NCI-H146 (cell line): ENCODE measurements around the gene MYO15B.
"Not testable (repeated sequence)": the region's sequence is repeated elsewhere in the genome, so short reads cannot be mapped to it uniquely, and the experiment has no call there.

Source experiments
- DNase-seq: peaks from one replicate; lab custom pipeline; 2025; lab: John Stamatoyannopoulos, UW

Gene MYO15B

DNA sequence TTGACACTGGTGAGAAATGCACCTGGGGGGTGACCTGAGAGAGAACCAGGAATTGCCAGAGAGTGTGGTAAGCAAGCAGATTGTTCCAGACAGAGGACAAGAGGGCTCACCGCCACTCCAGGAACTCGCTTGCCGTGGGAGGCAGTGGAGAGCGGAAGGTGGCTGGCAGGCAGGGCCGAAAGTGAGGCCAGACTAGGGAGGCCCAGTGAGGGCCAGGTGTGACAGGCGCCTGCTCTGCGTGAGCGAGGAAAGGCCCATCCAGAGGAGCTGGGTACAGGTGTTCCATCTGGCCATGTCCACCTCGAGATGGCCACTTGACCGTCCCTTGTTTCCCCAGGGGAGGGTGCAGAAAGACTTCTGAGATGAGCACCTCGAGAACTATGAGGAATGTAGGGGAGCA lies 11.9 kb upstream of the MYO15B start:
- no peak for DNase-seq

DNA sequence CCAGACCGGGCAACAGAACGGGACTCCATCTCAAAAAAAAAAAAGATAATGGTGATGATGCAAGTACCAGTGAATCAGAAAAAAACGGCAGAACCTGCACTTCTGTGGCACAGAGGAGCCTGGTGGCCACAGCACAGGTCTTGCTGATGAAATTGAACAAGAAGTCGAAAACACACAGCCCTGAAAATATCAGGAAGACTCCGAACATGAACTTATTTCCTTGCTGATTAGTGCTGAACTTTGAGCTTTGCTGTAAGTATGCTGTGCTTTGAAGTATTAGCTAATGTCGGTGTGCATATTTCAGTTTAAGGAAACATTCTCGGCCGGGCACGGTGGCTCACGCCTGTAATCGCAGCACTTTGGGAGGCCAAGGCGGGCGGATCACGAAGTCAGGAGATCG lies 10.9 kb upstream of the MYO15B start:
- no peak for DNase-seq

- not testable (repeated sequence) for DNase-seq
Observed at GRCh38 chr17:75581121-75581725, 6.4 kb upstream of the MYO15B start.

DNA sequence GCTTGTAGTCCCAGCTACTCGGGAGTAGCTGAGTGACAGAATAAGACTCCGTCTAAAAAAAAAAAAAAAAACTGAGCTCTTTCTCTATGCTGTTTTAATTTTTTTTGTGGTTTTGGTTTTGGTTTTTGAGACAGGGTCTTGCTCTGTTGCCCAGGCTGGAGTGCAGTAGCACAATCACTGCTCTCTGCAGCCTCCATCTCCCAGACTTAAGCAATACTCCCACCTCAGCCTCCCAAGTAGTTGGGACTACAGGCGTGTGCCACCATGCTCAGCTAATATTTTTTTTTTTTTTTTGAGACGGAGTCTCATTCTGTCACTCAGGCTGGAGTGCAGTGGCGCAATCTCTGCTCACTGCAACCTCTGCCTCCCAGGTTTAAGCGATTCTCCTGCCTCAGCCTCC lies 4.4 kb upstream of the MYO15B start:
- not testable (repeated sequence) for DNase-seq

DNA sequence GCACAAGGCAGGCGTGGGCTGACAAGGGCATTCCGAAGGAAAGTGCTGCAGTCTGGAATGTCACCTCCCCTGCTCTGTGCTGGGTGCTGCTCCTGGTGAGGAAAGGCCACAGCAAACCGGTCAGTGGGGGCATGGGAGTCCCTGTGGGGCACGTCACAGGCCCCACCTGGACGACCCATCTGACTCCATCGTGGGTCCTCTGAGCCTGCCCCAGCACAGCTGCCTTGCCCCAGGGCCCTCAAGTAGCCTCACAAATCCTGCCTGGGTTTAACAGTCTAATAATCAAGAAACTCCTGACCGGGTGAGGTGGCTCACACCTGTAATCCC lies 2.8 kb upstream of the MYO15B start:
- no peak for DNase-seq

DNA sequence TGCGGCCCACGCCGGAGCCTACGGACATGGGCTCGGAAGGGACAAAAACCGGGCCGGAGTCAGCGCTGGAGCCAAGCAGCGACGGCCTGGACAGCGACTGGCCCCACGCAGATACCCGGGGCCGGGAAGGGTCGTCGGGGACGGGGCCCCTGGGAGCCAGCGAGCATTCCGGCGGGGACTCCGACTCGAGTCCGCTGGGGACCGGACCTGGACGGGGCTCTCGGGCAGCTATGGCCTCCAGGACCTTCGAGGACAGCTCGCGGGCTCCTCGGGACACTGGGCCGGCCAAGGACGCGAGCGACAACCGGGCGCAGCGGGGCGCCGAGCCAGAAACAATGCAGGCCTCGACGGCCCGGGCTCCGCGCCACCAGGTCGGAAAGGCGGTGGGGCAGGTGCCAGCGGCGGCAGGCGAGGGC lies 1.0 kb downstream of the MYO15B start:
- DNase-seq, result no peak

DNA sequence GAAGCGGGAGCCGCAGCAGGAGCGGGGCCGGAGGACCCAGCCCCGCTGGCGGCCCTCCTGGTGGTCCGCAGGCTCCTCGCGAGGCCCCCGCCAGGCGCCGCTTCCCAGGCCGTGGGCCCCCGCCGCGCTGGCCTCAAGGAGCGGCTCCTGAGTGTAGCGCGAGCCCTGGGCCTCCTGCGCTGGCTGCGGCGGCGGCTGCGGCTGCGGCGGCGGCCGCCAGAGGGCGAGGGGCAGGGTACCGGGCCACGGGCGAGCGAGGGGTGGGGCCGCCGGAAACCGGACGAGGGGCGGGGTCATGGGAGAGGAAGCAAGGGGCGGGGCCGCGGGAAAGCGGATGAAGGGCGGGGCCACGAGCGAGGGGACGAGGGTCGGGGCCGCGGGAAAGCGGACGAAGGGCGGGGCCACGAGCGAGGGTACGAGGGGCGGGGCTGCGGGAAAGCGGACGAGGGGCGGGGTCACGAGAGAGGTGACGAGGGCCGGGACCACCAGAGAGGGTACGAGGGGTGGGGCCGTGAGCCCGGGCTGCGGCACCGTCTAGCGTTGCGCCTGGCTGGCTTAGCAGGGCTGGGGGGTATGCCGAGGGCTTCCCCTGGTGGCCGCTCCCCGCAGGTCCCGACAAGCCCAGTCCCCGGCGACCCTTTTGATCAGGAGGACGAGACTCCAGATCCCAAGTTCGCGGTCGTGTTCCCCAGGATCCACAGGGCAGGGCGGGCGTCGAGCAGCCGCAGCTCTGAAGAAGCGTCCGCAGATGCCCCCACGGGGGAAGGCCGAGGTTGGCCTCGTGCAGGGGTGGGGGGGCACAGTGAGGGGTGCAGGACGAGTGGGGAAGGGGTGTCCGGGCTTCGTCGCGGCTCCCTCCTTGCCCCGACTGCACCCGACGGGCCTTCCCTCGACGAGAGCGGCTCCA lies 1.7 kb downstream of the MYO15B start:
- peak; percentile 87 for DNase-seq

DNA sequence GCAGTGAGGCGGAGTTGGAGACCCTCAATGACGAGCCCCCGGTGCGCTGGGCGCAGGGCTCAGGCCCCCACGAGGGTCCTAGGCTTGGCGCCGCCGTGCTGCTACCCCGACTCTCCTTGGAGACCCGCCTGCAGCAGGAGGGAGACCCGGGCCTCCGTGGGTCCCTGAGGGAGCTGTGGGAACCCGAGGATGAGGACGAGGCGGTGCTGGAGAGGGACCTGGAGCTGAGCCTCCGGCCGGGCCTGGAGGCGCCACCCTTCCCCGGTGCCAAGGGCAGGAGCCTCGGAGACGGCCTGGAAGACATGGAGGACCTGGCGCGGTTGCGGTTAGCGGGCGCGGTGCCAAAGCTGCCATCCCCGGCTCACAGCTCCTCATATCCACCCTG lies 2.3 kb downstream of the MYO15B start:
- DNase-seq, result no peak

DNA sequence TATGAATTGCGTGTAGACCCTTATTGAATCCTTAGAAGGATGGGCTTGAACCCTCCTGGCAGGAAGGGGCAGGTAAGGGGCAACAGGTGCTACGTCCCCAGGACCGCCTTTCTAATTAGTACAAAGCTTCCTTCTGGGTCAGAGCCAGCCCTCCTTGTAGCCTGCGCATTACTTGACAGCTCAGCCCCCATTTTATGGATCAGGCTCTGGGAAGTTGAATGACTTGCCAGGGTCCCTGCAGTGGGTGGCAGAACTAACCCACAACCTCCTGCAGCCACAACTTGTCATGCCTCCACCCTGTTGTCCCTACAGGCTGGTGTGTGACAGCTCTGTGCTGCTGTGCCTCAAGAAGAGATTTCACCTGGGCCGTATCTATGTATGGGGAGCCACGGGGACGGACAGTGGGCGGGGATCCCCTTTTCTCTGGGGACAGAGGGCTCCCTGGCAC lies 2.7 kb downstream of the MYO15B start:
- no peak for DNase-seq

DNA sequence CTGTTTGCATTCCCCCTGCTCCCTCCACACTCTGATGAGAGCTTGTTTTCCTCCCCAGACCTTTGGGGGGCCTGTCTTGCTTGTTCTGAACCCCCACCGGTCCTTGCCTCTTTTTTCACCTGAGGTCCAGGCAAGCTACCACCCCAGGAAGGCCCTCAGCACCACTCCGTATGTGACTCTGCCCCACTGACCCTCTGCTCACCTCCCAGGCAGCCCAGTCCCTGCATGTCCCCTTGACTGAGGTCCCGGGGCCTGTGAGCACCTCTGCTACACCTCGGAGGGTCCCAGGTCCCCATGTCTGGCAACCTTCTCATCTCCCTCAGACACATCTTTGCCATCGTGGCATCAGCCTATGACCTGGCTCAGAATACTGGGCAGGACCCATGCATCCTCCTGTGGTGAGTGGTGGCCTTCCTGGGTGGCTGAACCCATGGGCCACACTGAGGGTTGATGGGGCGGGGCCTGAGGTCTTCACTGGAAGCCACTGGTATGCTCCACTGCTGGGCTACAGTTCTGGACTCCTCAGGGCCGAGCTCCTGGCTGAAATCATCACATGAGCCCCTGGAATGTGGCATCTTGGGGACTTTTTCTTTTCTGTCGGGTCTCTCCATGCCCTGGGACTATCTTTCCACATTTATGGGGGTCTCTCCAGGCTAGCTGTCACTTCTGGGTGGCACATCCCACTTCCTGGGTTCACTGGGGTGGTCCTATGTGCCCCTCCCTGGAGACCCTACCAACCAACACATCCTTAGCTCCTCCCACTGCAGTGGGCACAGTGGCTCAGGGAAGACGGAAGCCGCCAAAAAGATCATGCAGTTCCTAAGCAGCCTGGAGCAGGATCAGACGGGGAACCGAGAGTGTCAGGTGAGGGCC lies 3.5 kb downstream of the MYO15B start:
- DNase-seq, result no peak

GRCh38 chr17:75591722-75592302 lies 4.2 kb downstream of the MYO15B start:
- no peak for DNase-seq

GRCh38 chr17:75592348-75593020 lies 4.9 kb downstream of the MYO15B start:
- DNase-seq, result no peak

GRCh38 chr17:75593430-75593829 lies 5.8 kb downstream of the MYO15B start:
- not testable (repeated sequence) for DNase-seq

- DNase-seq, result peak; percentile 26
Observed at GRCh38 chr17:75594499-75595283, 7.1 kb downstream of the MYO15B start.

- DNase-seq, result no peak
Observed at GRCh38 chr17:75595284-75595919, 7.8 kb downstream of the MYO15B start.

GRCh38 chr17:75595920-75596313 lies 8.3 kb downstream of the MYO15B start:
- DNase-seq, result no peak

- no peak for DNase-seq
Observed at GRCh38 chr17:75596320-75597087, 8.9 kb downstream of the MYO15B start.

DNA sequence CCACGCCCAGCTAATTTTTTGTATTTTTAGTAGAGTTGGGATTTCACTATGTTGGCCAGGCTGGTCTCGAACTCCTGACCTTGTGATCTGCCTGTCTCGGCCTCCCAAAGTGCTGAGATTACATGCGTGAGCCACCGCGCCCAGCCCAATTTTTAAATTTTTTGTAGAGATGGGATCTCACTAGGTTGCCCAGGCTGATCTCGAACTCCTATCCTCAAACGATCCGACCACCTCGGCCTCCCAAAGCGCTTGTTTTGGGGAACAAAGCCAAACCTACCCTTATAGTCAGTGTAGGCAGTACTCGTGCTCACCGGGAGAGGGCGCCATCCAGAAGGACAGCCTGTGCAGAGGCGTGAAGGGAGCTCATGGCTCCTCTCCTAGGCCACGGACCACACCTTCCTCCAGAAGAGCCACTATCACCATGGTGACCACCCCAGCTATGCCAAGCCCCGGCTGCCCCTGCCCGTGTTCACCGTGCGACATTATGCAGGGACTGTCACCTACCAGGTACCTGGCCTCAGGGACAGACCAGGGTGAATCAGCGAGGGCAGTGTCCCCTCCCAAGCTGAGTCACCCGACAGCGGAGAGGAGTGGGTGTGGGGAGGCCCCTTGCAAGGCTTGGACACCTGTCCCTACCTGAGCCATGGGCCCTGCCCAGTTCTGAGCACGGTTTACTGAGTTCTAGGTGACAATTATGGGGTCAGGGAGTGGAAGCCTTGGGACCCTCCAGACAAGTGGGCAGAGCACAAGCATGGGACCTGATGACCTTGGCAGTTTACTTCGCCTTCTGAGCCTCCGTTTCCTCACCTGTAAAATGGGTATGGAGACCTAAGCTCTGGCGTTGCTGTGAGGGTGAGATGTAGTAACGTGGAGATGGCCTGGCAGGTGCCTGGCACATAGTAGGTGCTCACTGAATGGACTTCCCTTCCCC lies 13.7 kb downstream of the MYO15B start:
- peak; percentile 78 for DNase-seq
